ENCODE data around the gene RNU1-4.
"Not testable (repeated sequence)": the region's sequence is repeated elsewhere in the genome, so short reads cannot be mapped to it uniquely, and the experiment has no call there.

Gene RNU1-4

DNA sequence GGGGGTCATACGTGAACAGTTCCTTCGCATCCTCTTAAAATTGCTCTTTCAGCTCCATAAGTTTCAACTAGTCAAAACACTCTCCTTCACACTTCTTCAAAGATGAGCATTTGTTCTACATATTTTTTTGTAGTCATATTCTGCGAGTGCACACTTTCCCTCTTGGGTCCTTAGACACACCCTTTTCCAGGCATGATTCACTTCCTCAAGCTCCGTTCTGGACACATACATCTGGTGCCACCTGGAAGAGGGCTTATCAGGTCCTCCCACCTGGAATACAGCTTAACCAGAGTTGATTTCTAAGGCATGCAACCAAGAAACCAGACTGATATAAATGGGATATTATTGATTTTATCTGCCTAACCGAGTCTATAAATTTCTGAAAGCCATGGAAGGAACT is 47.4 kb downstream of the RNU1-4 start:
- not testable (repeated sequence) for H3K36me3 Mint-ChIP-seq (ENCODE audit: low read depth); H3K27ac Mint-ChIP-seq; H3K4me3 Mint-ChIP-seq; H3K4me1 Mint-ChIP-seq (ENCODE audit: low read depth); H3K27me3 Mint-ChIP-seq; H3K9me3 Mint-ChIP-seq
